ENCODE results near the gene CD300E.

Gene CD300E

DNA sequence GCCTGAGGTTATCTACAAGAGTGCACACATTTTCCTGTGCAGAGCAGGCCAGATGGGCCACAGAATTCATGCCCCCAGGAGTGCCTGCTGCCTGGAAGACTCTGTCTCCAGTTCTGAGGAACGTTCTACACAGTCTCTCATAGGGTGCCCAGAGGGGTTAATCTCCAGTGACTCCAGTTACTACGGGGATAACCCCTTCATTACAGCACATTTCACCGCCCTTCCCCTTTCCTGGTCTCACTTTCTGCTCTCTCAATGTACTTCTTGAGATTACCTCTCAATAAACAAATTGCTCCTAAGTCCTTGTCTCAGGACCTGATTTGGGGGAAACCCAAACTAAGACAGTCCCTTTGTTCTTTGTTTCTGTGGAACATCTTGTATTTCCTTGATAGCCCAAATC lies 62.0 kb downstream of the CD300E start:
- no peak for DNase-seq
